Measurements from ENCODE around the gene NT5C3B.

Gene NT5C3B

DNA sequence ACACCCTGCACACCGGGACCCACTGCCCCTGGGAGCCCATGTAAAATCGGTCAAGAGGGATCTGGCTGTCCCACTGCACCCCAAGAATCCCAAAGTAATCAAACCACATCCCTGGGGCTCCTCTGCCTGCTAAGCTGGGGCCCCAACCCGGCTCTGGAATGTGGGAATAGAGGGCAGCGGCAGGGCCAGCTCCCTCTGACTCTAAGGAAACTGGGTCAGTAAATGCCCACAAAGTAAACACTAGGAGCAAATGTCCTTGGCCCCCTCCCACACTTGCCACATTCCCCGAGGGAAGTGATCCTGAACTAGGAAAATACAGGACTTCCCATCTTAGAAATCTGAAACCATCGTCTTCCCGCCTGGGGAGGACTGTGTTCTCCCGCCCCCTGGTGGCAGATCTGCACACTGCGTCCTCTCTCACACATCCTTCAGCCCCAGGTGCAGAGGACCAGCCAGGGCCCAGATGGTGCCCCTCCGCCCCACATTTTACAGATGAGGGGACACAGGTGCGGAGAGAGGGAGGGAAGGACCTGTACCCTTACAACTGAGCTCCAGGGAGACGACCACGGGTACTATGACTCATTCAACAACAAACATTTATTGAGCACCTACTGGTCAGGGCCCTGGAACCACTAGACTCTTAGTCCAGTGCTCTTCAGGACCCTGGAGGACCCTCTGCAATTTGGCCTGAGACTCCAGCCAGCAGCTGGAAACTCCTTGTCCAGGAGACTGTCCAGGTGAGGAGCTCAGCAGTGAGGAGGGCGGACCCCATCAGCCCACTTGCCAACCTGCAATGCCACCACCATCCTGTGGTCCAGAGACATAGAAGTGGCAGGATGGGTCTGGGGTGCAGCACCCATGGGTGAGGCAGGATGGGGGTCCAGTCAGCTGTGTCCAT is 34.4 kb downstream of the NT5C3B start:
- TF ChIP-seq RAD21 (IDR thresholded peaks at IDR 0.05; ENCODE audit: low read depth) (peak; percentile 99), NFIC (IDR thresholded peaks at IDR 0.05) (peak; percentile 34; the same call in 1 of the 2 replicates), FOXM1 (IDR thresholded peaks at IDR 0.05; ENCODE audit: borderline replicate concordance, low read depth) (peak; percentile 66; the same call in 1 of the 2 replicates), TCF12 (IDR thresholded peaks at IDR 0.05; ENCODE audit: low read depth) (peak; percentile 91), CEBPB (IDR thresholded peaks at IDR 0.05) (no peak), YY1 (IDR thresholded peaks at IDR 0.05; ENCODE audit: low read depth) (peak; percentile 49; the same call in 1 of the 2 replicates), TAF1 (IDR thresholded peaks at IDR 0.05; ENCODE audit: low read depth) (no peak), TEAD4 (IDR thresholded peaks at IDR 0.05) (peak; percentile 98), EGR1 (IDR thresholded peaks at IDR 0.05) (peak; percentile 74), CREB1 (IDR thresholded peaks at IDR 0.05; ENCODE audit: low read depth) (no peak), EP300 (IDR thresholded peaks at IDR 0.05; ENCODE audit: borderline replicate concordance) (peak; percentile 86), ZBTB7A (IDR thresholded peaks at IDR 0.05; ENCODE audit: low read depth) (no peak)
- TF ChIP-seq, protein P1, sequence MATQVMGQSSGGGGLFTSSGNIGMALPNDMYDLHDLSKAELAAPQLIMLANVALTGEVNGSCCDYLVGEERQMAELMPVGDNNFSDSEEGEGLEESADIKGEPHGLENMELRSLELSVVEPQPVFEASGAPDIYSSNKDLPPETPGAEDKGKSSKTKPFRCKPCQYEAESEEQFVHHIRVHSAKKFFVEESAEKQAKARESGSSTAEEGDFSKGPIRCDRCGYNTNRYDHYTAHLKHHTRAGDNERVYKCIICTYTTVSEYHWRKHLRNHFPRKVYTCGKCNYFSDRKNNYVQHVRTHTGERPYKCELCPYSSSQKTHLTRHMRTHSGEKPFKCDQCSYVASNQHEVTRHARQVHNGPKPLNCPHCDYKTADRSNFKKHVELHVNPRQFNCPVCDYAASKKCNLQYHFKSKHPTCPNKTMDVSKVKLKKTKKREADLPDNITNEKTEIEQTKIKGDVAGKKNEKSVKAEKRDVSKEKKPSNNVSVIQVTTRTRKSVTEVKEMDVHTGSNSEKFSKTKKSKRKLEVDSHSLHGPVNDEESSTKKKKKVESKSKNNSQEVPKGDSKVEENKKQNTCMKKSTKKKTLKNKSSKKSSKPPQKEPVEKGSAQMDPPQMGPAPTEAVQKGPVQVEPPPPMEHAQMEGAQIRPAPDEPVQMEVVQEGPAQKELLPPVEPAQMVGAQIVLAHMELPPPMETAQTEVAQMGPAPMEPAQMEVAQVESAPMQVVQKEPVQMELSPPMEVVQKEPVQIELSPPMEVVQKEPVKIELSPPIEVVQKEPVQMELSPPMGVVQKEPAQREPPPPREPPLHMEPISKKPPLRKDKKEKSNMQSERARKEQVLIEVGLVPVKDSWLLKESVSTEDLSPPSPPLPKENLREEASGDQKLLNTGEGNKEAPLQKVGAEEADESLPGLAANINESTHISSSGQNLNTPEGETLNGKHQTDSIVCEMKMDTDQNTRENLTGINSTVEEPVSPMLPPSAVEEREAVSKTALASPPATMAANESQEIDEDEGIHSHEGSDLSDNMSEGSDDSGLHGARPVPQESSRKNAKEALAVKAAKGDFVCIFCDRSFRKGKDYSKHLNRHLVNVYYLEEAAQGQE (IDR thresholded peaks at IDR 0.05; ENCODE audit: low read depth): no peak
- TF ChIP-seq, protein P2, sequence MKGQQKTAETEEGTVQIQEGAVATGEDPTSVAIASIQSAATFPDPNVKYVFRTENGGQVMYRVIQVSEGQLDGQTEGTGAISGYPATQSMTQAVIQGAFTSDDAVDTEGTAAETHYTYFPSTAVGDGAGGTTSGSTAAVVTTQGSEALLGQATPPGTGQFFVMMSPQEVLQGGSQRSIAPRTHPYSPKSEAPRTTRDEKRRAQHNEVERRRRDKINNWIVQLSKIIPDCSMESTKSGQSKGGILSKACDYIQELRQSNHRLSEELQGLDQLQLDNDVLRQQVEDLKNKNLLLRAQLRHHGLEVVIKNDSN (IDR thresholded peaks at IDR 0.05): no peak
- TF ChIP-seq, protein P3, sequence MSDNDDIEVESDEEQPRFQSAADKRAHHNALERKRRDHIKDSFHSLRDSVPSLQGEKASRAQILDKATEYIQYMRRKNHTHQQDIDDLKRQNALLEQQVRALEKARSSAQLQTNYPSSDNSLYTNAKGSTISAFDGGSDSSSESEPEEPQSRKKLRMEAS (IDR thresholded peaks at IDR 0.05): peak; percentile 64; the same call in 1 of the 2 replicates

DNA sequence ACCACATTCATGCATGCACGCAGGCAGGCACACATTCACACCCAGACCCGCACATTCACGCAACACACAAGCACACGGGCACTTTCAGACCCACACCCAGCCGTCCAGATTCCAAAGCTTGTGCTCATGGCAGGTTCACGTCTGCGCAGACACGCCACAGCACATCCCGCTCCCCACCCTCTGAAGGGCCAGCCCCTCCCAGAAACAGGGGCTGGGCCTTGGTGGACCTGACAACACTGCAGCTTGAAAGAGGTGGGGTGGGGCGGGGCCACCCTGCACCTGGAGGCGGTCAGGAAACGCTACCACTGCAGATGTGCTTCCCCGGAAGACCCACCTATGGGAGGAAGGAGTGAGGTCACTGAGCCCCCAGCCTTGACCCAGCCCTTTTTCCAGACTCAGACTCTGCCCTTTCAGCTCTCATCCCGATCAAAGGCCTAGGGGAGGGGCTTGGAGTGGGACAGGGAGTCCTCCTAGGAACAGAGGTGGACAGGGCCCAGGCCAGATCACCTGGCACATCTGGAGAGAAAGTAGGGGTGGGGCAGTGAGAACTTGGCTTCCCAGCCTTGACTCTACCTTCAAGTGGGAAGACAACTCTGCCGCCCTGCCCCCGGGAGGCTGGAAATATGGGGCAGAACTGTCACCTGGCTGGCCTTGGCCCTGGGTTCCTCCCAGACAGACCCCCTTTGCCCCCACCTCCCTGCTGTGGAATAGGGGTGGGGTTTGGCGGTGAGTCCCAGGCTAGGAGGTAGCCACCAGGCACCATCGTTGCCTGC is 35.2 kb downstream of the NT5C3B start:
- no peak for TF ChIP-seq FOXM1 (IDR thresholded peaks at IDR 0.05; ENCODE audit: borderline replicate concordance, low read depth)
- TF ChIP-seq TEAD4 (IDR thresholded peaks at IDR 0.05): peak; percentile 73; the same call in 1 of the 2 replicates
- no peak for TF ChIP-seq EGR1 (IDR thresholded peaks at IDR 0.05)
- no peak for TF ChIP-seq CREB1 (IDR thresholded peaks at IDR 0.05; ENCODE audit: low read depth)
- TF ChIP-seq CEBPB (IDR thresholded peaks at IDR 0.05): no peak
- no peak for TF ChIP-seq YY1 (IDR thresholded peaks at IDR 0.05; ENCODE audit: low read depth)
- TF ChIP-seq, protein P2 (IDR thresholded peaks at IDR 0.05): no peak
- TF ChIP-seq, protein P3 (IDR thresholded peaks at IDR 0.05): peak; percentile 56
- 0 out of 2 replicates have a peak, but pooled peaks have one; percentile 37 for TF ChIP-seq ZBTB7A (IDR thresholded peaks at IDR 0.05; ENCODE audit: low read depth)
- TF ChIP-seq, protein P1 (IDR thresholded peaks at IDR 0.05; ENCODE audit: low read depth): no peak
- 0 out of 2 replicates have a peak, but pooled peaks have one; percentile 31 for TF ChIP-seq TAF1 (IDR thresholded peaks at IDR 0.05; ENCODE audit: low read depth)
- no peak for TF ChIP-seq EP300 (IDR thresholded peaks at IDR 0.05; ENCODE audit: borderline replicate concordance)
- peak; percentile 3; the same call in 1 of the 2 replicates for TF ChIP-seq RAD21 (IDR thresholded peaks at IDR 0.05; ENCODE audit: low read depth)
- TF ChIP-seq NFIC (IDR thresholded peaks at IDR 0.05): no peak; the same call in 1 of the 2 replicates
- peak; percentile 67 for TF ChIP-seq TCF12 (IDR thresholded peaks at IDR 0.05; ENCODE audit: low read depth)

DNA sequence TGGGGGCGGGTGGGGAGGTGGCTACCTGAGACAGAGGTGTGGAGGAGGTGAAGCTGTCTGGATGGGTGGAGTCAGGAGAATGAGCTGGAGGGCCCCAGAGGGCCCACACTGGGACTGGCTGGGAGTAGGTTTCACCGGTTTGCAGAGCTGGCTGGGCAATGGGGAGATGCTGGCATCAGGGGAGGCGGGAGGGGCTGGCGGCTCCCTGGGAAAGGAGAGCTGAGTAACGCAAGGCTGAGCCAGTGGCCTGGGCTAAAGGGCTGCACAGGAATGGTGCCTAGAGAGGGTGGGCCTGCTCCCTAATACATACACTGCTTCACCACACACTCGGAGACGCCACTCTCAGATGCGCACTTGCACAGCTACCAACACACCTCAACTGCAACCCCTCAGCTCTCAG is 36.7 kb downstream of the NT5C3B start:
- TF ChIP-seq, protein P2 (IDR thresholded peaks at IDR 0.05): no peak
- no peak for TF ChIP-seq CEBPB (IDR thresholded peaks at IDR 0.05)
- TF ChIP-seq TCF12 (IDR thresholded peaks at IDR 0.05; ENCODE audit: low read depth): no peak
- no peak for TF ChIP-seq TEAD4 (IDR thresholded peaks at IDR 0.05)
- TF ChIP-seq ZBTB7A (IDR thresholded peaks at IDR 0.05; ENCODE audit: low read depth): no peak
- TF ChIP-seq EP300 (IDR thresholded peaks at IDR 0.05; ENCODE audit: borderline replicate concordance): no peak
- TF ChIP-seq TAF1 (IDR thresholded peaks at IDR 0.05; ENCODE audit: low read depth): no peak
- no peak for TF ChIP-seq NFIC (IDR thresholded peaks at IDR 0.05)
- no peak for TF ChIP-seq YY1 (IDR thresholded peaks at IDR 0.05; ENCODE audit: low read depth)

DNA sequence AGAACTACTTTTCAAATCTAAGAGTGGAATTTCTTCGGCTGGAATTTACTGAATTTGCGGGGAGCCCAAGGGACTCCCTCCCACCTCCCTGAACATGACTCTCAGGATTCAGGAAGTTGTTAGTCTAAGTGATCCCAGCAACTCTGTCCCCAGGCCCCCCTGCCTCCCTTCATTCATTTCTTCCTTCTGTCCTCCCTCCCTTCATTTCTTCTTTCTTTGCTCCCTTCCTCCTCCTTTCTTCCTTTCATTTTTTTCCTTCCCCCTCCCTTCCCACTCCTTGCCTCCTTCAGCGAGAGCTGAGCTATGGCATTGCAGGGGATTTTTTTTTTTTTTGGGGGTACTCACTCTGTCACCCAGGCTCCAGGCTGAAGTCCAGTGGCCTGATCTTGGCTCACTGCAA is 38.7 kb downstream of the NT5C3B start:
- no peak for TF ChIP-seq YY1 (IDR thresholded peaks at IDR 0.05; ENCODE audit: low read depth)
- TF ChIP-seq, protein P2 (IDR thresholded peaks at IDR 0.05): no peak
- TF ChIP-seq TCF12 (IDR thresholded peaks at IDR 0.05; ENCODE audit: low read depth): no peak
- no peak for TF ChIP-seq CREB1 (IDR thresholded peaks at IDR 0.05; ENCODE audit: low read depth)

Data from Ishikawa (cell line).